Dendritic cell treated with granulocyte-macrophage colony-stimulating factor and Interleukin-4, amounts not matched to agents 40 ng/mL and 50 ng/mL, for 4 days (primary cell): Measurements from ENCODE around the gene FGGY.

Experiments
- H3K27ac Mint-ChIP-seq: one replicate; pipeline ENCODE4 v1.8.0; 2022; ENCODE audit warnings: mild to moderate bottlenecking, mixed read lengths
- H3K27me3 Mint-ChIP-seq: one replicate; pipeline ENCODE4 v1.8.0; 2022; ENCODE audit warnings: mild to moderate bottlenecking, mixed read lengths
- H3K36me3 Mint-ChIP-seq: one replicate; pipeline ENCODE4 v1.8.0; 2022; ENCODE audit warnings: low read depth, mixed read lengths
- H3K4me1 Mint-ChIP-seq: one replicate; pipeline ENCODE4 v1.8.0; 2022; ENCODE audit warnings: low read depth, mixed read lengths
- H3K4me3 Mint-ChIP-seq: one replicate; pipeline ENCODE4 v1.8.0; 2022; ENCODE audit warnings: mild to moderate bottlenecking, moderate library complexity, mixed read lengths
- H3K9me3 Mint-ChIP-seq: one replicate; pipeline ENCODE4 v1.8.0; 2022; ENCODE audit warnings: mixed read lengths
- intact Hi-C: fragments of 100-400 bp; cut with micrococcal nuclease; formaldehyde crosslinking; loops from one replicate; pipeline ENCODE4 v1.15.0; 2022

The FGGY gene

DNA sequence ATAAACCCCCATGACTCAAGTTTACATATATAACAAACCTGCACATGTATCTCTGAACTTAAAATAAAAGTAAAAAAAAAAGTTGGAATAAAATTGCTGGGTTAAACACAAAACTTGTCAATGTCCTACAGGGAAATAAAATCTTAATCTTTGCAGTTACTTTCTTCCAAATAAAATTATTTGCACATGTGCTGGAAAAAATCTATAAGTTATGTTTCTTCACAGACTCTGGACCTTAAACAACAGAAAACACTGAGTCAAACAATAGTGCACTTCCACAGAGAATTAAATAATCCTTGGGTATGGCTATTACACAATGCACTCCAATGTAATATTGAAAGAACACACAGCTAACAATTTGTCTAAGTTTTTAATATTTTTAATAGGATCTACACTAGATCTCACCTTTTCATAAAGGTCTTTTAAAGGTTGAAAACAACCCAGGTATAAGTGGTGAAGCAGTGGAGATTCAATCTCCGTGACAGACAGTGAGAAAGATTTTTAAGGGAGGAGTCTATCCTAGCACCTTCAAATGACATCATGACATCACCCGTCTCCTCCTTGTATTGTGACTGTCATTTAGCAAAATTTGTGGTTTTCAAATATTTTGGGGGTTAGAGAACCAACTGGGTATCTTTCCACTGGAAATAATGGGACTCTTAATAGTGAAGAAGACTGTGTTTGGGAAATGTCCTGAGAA, 25.2 kb upstream of the FGGY start:
- intact Hi-C loops = no loop called here
- Mint-ChIP-seq H3K27ac (peak overlapping the region; percentile 52), H3K4me3 (no peak overlapping the region), H3K4me1 (peaks cover 56% of the 10 kb centered on the region), H3K36me3 (no peaks in the 10 kb centered on the region), H3K27me3 (no peaks in the 10 kb centered on the region), H3K9me3 (peaks cover 8% of the 10 kb centered on the region)

DNA sequence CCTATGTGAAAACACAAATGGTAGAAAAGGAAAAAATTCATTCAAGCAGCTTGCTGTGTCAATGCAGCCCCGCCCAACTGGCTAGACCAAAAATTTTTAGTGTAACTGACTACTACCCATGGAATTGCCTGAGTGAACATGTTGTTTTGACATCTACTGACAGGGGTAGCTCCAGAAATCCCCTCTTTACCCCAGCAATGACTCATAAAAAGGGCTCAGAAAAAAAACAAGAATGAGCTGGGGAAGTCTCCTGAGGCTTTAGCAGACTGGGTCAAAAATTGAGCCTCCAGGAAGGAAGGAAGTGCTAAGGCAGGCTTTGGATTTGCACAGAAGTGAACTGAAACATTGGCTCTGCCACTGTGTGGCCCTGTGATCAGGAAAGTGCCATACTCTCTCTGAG, 24.4 kb upstream of the FGGY start:
- Mint-ChIP-seq H3K36me3 (no peaks in the 10 kb centered on the region), H3K27ac (peak overlapping the region; percentile 52)
- intact Hi-C loops = no loop called here

DNA sequence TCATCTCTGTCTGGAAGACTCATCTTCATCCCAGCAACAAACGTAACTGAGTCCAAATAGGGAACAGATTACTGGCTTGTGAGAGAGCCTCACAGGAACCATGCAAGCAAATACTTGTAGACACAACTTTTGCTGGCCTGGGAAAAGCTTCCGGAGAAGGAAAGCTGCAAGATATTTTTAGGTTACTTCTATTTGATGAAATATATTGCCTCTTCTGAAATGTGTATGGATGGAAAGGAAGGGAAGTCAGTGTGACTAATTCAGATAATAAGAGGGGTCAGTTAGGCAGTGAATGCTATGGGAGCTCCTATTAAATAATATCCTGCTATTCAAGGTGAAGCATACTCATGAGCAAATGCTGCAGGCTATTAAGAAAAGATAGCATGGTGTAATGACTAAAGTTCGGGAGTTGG, 20.4 kb upstream of the FGGY start:
- Mint-ChIP-seq H3K4me3 (no peak overlapping the region), H3K27ac (no peak overlapping the region), H3K36me3 (no peaks in the 10 kb centered on the region), H3K27me3 (no peaks in the 10 kb centered on the region), H3K4me1 (peaks cover 27% of the 10 kb centered on the region), H3K9me3 (no peaks in the 10 kb centered on the region)
- intact Hi-C loops = no loop called here

More for the DNA sequence above, 24.4 kb upstream of the FGGY start:
- H3K4me3 Mint-ChIP-seq = no peak overlapping the region
- peaks cover 51% of the 10 kb centered on the region for H3K4me1 Mint-ChIP-seq
- H3K27me3 Mint-ChIP-seq = no peaks in the 10 kb centered on the region
- H3K9me3 Mint-ChIP-seq = peaks cover 8% of the 10 kb centered on the region

DNA sequence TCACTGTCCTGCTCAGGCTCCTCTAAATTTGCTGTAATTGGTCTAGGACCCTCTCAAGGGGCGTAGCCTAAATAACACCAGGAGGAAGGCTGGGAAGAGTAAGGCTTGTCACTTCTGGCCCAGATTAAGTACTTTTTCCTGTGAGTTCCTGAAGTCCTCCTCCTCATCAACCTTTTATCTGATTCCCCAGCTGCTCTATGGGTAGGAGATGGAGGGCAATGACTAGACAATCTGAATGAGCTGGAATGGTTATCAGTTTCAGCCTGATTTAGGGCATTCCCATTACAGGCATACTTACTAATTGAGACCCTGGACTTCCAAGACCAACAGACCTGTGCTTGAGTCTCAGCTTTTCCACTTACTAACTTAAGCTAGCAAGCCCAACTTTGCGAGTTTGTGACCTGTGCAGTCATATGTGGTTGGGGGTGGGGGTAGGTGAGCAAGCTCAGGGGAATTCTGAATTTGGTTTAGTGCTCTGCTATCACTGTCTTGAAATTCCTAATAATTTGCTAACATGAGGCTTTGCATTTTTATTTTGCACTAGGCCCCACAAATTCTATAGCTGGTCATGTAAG, 18.0 kb upstream of the FGGY start:
- H3K4me3 Mint-ChIP-seq = no peak overlapping the region
- intact Hi-C loops = no loop called here
- no peaks in the 10 kb centered on the region for H3K27me3 Mint-ChIP-seq
- no peak overlapping the region for H3K27ac Mint-ChIP-seq
- peaks cover 30% of the 10 kb centered on the region for H3K4me1 Mint-ChIP-seq
- H3K36me3 Mint-ChIP-seq = no peaks in the 10 kb centered on the region
- H3K9me3 Mint-ChIP-seq = no peaks in the 10 kb centered on the region

DNA sequence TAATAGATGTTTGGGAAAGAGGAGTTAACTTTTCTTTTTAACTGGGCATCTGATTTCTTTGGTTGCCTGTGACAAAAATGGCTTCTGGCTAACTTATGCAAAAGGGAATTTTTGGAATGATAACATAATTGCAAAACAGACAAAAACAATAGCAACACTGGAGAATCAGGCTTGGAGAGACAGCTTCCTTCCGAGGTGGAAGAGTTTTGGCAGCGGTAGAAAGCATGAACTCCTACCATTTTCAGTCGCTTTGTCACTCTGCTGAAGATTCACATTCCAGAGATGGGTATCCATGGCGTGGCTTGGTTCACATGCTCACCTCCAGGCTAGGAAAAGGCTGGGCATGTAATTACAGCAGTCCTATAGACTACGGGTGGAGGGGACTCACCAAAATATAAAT, 17.2 kb upstream of the FGGY start:
- intact Hi-C loops = no loop called here
- H3K27ac Mint-ChIP-seq = no peak overlapping the region
- no peaks in the 10 kb centered on the region for H3K9me3 Mint-ChIP-seq
- no peak overlapping the region for H3K4me3 Mint-ChIP-seq
- no peaks in the 10 kb centered on the region for H3K36me3 Mint-ChIP-seq
- peaks cover 32% of the 10 kb centered on the region for H3K4me1 Mint-ChIP-seq
- H3K27me3 Mint-ChIP-seq = no peaks in the 10 kb centered on the region

DNA sequence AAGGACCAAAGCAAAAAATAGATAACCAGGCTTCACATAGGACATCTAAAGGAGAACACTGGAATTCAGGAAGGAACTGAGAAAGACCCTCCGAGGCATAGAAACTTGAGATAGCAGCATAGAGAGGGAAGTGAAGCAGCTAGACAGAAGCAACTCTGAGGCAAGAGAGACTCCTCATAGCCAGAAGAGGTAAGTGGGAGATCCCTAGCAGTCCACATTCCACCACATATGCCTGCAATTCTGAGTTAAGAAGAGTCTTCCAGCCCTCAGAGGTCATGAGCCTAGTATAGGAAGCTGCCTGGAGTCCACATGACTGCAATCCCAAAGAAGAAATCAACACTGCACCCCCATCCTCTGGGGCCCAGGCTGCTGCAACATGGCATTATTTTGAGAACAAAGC, 13.9 kb upstream of the FGGY start:
- peaks cover 15% of the 10 kb centered on the region for H3K4me1 Mint-ChIP-seq
- H3K27ac Mint-ChIP-seq = peak overlapping the region; percentile 38
- H3K4me3 Mint-ChIP-seq = no peak overlapping the region
- no peaks in the 10 kb centered on the region for H3K9me3 Mint-ChIP-seq
- H3K36me3 Mint-ChIP-seq = no peaks in the 10 kb centered on the region
- intact Hi-C loops = no loop called here
- no peaks in the 10 kb centered on the region for H3K27me3 Mint-ChIP-seq

DNA sequence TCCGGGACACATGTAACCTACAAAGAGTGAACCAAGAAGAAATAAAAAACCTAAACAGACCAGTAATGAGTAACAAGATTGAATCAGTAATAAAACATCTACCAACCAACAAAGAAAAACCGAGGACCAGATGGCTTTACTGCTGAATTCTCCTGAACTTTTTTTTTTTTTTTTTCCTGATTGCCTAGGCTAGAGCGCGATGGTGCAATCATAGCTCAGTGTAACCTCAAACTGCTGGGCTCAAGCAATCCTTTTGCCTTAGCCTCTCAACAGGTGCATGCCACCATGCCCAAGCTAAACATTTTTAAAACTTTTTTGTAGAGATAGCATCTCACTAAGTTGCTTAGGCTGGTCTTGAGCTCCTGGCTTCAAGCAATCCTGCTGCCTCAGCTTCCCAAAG, 11.2 kb upstream of the FGGY start:
- Mint-ChIP-seq H3K27ac (no peak overlapping the region), H3K36me3 (no peaks in the 10 kb centered on the region), H3K4me3 (no peak overlapping the region), H3K9me3 (no peaks in the 10 kb centered on the region), H3K27me3 (no peaks in the 10 kb centered on the region), H3K4me1 (peaks cover 30% of the 10 kb centered on the region)
- intact Hi-C loops = no loop called here

DNA sequence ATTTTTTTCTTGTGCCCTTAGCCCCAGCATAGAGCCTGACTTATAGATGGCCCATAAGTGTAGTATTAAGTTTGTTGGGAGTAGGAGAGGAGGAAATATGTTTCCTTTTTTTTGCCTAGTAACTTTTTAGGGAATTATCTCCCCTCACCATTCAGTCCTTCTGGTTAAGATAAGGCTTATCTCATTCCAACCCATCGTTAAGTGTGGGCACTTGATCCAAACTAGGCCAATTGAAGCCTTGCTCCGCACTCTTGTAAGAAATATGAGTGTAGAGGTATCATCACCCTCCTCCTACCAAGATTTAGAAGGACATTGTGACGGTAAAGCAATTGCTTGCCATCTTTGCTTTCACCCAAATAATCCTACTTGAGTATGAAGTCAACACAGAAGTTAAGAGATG, 8.8 kb upstream of the FGGY start:
- Mint-ChIP-seq H3K27me3 (no peaks in the 10 kb centered on the region), H3K4me3 (no peak overlapping the region), H3K27ac (no peak overlapping the region), H3K36me3 (no peaks in the 10 kb centered on the region), H3K4me1 (peaks cover 49% of the 10 kb centered on the region), H3K9me3 (no peaks in the 10 kb centered on the region)
- intact Hi-C loops = no loop called here

DNA sequence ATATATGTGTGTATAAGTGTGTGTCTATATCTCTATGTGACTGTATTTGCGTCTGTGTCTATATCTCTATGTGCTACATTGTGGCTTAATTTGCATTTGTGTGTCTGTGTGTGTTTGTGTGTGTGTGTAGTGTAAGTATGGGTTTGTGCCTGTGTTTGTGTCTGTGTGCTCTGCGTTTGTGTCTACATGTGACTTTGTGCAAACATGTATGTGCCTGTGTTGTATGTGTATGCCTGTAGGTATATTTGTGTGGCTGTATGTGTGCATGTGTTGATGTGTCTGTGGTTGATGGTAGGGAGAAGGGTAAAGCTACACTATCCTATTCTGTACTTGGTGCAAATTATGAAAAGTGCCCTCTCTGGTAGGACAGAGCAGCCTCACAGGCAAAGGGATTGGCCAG, 7.3 kb upstream of the FGGY start:
- Mint-ChIP-seq H3K4me3 (no peak overlapping the region), H3K36me3 (no peaks in the 10 kb centered on the region), H3K4me1 (peaks cover 52% of the 10 kb centered on the region), H3K27me3 (no peaks in the 10 kb centered on the region), H3K9me3 (no peaks in the 10 kb centered on the region), H3K27ac (peak overlapping the region; percentile 71)
- intact Hi-C loops = no loop called here

DNA sequence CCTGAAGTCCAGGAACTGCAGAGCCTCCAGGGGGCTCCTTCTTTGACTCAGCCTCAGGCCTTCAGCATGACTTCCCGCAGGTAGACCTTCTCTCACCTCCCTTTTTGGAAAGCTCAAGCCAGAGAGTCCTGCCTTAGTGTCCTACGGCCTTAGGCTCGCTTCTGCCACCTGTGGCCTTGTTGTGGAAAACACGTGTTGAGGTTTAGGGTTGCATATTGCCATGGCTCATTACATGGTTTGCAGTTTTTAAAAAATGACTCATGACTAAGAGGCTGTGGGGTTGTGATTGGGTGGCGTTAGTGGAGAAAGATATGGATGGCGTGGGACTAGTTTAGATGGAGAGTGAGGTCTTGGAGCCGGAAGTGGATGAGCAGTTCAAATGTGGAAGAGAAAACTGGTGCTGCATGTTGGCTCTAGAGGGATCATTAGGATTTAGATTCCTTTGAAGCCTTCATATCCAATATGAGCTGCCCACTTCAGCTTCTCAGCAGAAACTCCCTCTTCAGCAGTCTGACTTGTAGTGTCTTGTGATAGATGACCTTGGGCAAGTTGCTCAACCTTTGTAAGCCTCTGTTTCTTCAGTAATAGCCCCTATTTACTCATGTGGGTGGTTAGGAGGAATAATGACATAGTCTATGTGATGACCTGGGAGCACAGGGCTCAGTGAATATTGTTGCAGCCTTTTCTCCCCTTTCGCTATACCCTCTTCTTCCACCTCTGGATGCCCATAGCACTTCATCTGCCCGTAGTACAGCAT, 6.5 kb upstream of the FGGY start:
- Mint-ChIP-seq H3K36me3 (no peaks in the 10 kb centered on the region), H3K4me1 (peaks cover 52% of the 10 kb centered on the region), H3K9me3 (no peaks in the 10 kb centered on the region), H3K4me3 (no peak overlapping the region), H3K27ac (peak overlapping the region; percentile 71), H3K27me3 (no peaks in the 10 kb centered on the region)
- intact Hi-C loops = loop anchor here (5.0 to 10.0 kb wide), 2 partner anchors 146 to 388 kb away; no protein-coding TSS in a partner anchor

DNA sequence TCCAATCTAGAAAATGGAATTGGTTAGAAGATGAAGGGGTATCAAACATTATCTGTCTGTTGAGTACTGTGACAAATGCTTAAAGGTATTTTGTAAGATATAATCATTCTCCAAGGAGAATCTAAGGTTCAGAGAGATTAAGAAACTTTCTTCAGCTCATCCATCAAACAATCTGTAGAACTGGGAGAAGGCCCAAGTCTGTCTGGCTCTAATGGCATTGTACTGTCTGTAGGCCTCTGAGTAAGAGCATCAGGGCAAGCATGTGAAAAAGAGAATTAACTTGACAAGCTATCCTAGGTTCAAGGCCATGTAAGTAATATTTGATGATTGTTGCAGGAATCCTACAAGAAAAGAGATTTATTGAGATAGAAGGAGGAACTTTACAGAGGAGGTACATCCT, 5.3 kb upstream of the FGGY start:
- Mint-ChIP-seq H3K4me3 (no peak overlapping the region), H3K4me1 (peaks cover 52% of the 10 kb centered on the region), H3K9me3 (no peaks in the 10 kb centered on the region), H3K27ac (peak overlapping the region; percentile 71), H3K36me3 (no peaks in the 10 kb centered on the region), H3K27me3 (no peaks in the 10 kb centered on the region)
- intact Hi-C loops = loop anchor here (5.0 to 10.0 kb wide), 2 partner anchors 147 to 389 kb away; no protein-coding TSS in a partner anchor

DNA sequence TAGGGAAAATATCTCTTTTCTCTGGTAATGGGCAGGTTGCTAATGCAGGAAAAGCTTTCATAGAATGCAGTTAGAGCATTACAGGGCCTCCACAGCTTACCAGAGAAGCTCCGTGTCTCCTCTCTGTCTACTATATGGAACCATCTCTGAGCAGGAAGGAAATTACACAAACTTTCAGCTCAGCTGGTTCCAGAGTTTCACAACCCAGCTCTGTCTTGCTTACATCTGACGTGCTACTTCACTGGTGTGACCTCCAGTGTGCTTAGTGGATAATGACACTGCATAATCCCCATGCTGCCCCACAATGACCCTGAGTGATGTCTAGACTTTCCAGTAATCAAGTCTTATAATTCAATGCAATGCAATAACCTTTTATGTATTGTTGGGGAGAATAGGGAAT, 4.3 kb upstream of the FGGY start:
- Mint-ChIP-seq H3K4me3 (no peak overlapping the region), H3K4me1 (peaks cover 58% of the 10 kb centered on the region), H3K27ac (peak overlapping the region; percentile 71), H3K9me3 (no peaks in the 10 kb centered on the region), H3K27me3 (no peaks in the 10 kb centered on the region), H3K36me3 (no peaks in the 10 kb centered on the region)
- intact Hi-C loops = loop anchor here (5.0 to 10.0 kb wide), 2 partner anchors 148 to 390 kb away; no protein-coding TSS in a partner anchor

DNA sequence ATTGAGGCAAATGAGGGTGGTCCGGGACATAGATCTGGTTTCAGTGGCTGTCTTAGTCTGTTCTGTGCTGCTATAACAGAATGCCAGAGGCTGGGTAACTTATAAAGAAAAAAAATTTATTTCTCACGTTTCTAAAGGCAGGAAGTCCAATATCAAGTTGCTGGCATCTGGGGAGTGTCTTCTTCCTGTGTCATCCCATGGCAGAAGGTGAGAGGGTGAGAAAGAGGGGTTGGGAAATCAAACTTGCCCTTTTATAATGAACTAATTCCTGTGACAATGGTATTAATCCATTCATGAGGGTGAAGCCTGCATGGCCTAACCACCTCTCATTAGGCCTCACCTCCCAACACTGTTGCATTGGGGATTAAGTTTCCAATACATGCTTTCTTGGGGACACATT, 3.7 kb upstream of the FGGY start:
- intact Hi-C loops = loop anchor here (5.0 to 10.0 kb wide), 2 partner anchors 148 to 391 kb away; no protein-coding TSS in a partner anchor
- no peaks in the 10 kb centered on the region for H3K9me3 Mint-ChIP-seq
- H3K4me1 Mint-ChIP-seq = peaks cover 63% of the 10 kb centered on the region
- peak overlapping the region; percentile 71 for H3K27ac Mint-ChIP-seq
- no peaks in the 10 kb centered on the region for H3K27me3 Mint-ChIP-seq
- H3K4me3 Mint-ChIP-seq = no peak overlapping the region
- no peaks in the 10 kb centered on the region for H3K36me3 Mint-ChIP-seq

DNA sequence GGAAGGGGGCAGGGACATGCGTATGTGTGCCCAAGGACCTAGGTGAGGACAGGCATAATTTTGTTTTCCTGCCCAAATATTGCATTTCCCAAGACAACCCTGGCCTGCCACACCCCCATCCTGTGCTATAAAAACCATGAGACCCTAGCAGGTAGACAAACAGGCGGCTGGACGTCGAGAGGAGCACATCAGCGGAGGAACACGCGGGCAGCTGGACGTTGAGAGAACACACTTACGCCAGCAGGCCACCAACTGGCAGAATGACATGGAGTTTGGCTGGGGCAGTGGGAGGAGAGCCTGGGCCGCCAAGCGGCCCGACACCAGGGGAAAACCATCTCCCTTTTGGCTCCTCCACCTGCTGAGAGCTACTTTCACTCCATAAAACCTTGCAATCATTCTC, 3.0 kb upstream of the FGGY start:
- Mint-ChIP-seq H3K27ac (no peak overlapping the region), H3K4me3 (no peak overlapping the region)

More for the DNA sequence above, 3.0 kb upstream of the FGGY start:
- intact Hi-C loops = loop anchor here (5.0 to 10.0 kb wide), 2 partner anchors 149 to 392 kb away; no protein-coding TSS in a partner anchor
- Mint-ChIP-seq H3K4me1 (peaks cover 69% of the 10 kb centered on the region), H3K9me3 (peaks cover 2% of the 10 kb centered on the region), H3K27me3 (no peaks in the 10 kb centered on the region), H3K36me3 (no peaks in the 10 kb centered on the region)
